Colon (tissue), 2 donors: ENCODE results near the gene SLC39A6.
"Not testable (repeated sequence)": the region's sequence is repeated elsewhere in the genome, so short reads cannot be mapped to it uniquely, and the experiment has no call there.

ENCODE experiments used
- FAIRE-seq: peaks from 2 replicates; lab custom pipeline; 2012; peaks lifted over from hg19 to GRCh38; lab: Jason Lieb, UNC
- donor health status: control.
- donor health status: control.

SLC39A6 gene

DNA sequence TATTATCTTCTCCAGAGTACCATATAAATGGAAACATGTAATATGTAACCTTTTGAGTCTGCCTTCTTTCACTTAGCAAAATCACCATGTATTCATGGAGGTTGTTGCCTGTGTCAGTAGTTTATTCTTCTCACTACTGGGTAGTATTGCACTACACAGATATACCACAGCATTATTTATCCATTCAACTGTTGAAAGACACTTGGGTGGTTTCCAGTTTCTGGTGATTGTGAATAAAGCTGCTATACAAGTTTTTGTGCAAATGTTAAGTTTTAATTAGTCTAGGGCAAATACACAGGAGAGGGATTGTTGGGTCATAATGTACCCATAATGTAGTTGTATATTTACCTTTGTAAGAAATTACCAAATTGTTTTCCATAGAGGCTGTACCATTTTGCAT is 32.2 kb downstream of the SLC39A6 start:
- FAIRE-seq = no peak

DNA sequence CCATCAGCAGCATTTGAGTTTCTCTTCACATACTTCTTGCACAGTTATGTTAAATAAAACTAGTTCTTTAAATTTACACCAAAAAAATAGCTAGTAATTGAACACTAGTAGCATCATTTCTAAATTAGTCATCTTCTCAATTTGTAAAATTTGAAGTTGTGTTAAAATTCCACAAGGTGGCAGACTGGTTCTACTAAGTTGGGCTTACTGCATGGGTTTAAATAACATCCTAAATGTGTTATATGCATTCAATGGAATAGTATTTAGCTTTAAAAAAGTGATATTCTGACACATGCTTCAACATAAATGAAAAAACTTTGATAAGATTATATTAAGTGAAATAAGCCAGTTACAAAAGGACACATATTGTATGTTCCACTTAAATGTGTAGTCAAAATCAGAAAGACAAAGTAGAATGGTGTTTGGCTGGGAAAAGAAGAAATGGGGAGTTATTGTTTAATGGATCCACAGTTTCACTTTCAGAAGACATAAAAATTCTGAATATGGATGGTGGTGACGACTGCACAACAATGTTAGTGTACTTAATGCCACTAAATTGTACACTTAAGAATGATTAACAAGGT is 33.1 kb downstream of the SLC39A6 start:
- FAIRE-seq = peak; percentile 65

DNA sequence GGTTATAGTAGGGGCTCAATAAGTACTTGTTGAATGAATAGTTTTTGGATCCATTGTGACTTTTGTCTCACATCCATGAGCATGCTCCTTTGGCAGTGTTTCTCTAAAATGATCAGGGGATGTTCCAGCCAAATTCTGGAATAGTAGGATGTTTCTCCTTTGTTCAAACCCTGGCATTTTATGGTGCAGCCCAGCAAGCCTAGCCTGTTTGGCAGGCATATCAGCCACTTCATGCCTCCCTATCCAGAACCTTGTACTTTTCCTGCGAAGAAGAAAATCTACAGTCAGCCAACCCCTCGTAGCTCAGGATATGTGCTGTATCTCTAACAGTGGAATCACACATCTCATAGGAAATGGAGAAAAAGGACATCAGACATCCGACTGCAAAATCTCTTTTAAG is 34.7 kb downstream of the SLC39A6 start:
- no peak for FAIRE-seq

DNA sequence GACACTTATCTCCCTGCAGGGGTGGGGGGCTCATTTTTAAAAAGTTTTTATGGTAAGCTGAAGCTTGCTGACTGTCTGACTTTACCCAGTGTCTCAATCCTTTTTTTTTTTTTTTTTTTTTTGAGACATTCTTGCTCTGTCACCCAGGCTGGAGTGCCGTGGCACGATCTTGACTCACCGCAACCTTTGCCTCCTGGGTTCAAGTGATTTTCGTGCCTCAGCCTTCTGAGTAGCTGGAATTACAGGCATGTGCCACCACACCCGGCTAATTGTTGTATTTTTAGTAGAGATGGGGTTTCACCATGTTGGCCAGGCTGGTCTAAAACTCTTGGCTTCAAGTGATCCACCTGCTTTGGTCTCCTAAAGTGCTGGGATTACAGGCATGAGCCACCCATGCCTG is 37.0 kb downstream of the SLC39A6 start:
- FAIRE-seq = not testable (repeated sequence)

DNA sequence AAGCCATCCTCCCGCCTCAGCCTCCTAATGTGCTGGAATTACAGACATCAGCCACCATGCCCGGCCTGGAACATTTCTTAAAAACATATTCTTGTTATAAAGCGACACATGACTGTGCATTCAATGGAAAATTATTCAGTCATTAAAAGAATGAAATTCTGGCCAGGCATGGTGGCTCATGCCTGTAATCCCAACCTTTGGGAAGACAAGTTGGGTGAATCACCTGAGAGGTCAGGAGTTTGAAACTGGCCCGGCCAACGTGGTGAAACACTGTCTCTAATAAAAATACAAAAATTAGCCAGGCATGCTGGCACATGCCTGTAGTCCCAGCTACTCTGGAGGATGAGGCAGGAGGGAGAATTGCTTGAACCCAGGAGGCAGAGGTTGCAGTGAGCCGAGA is 40.1 kb downstream of the SLC39A6 start:
- FAIRE-seq = no peak

DNA sequence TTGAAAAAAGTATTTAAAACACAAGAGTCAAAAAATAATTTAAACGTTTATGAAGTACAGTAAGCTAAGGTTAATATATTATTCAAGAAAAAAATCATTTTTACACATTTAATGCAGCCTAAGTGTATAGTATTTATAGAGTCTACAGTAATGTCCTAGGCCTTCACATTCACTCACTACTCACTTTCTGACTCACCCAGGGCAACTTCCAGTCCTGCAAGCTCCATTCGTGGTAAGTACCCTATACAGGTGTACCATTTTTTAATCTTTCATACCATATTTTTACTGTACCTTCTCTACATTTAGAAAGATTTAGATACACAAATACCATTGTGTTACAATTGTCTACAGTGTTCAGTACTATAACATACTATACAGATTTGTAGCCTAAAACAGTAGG is 40.9 kb downstream of the SLC39A6 start:
- no peak for FAIRE-seq

DNA sequence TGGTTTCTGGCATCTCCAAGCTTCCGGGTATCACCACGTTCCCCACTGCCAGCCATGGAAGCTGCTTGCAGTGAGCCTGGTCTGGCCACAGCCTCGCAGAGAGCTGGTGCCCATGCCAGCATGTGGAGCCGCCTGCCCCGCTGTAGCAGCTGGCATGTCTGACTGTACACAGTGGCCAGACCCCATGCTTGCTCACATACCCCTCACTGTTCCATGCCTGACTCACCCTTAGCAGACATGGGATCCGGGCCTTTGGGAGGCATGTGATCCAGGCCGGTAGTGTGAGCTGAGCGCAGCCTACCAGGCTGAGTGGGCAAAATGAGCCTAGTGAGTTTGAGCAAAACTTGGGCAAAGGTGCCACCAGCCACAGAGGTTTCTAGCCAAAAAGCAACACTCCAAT is 43.0 kb downstream of the SLC39A6 start:
- FAIRE-seq = no peak

DNA sequence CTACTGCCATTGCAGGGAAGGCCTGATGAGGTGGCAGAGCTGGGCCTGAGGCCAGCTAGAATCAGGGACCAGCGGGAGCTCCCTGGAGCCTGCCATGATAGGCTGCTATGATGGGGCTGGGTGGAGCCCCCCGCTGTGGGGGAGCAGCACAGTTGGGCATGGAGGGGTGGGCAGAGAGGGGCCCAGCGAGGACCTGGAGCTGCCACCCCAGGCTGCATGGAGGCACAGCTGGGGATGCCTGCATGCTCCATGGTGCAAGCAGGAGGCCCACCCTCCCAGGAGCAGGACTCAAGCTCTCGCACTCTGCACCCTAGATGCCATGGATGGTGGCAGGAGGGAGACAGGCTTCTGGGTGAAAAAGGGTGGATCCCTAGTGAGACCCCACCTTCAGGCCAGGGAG is 43.9 kb downstream of the SLC39A6 start:
- FAIRE-seq = no peak

DNA sequence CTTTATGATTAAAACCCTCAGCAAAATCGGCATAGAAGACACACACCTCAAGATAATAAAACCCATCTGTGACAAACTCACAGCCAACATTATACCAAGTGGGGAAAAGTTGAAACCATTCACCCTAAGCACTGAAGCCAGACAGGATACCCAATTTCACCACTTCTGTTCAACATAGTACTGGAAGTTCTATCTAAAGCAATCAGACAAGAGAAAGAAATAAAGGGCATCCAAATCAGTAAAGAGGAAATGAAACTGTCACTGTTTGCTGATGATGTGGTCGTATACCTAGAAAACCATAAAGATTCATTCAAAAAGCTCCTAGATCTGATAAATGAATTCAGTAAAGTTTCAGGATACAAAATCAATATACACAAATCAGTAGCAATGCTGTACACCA is 45.4 kb downstream of the SLC39A6 start:
- no peak for FAIRE-seq

DNA sequence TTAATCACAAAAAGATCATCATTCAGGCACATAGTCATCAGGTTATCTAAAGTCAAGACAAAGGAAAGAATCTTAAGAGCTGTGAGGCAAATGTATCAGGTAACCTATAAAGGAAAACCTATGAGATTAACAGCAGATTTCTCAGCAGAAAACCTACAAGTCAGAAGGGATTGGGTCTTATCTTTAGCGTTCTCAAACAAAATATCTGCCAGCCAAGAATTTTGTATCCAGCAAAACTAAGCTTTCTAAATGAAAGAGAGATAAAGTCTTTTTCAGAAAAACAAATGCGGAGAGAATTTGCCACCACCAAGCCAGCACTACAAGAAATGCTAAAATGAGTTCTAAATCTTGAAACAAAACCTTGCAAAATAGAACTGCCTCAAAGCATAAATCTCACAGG is 48.0 kb downstream of the SLC39A6 start:
- FAIRE-seq = not testable (repeated sequence)

DNA sequence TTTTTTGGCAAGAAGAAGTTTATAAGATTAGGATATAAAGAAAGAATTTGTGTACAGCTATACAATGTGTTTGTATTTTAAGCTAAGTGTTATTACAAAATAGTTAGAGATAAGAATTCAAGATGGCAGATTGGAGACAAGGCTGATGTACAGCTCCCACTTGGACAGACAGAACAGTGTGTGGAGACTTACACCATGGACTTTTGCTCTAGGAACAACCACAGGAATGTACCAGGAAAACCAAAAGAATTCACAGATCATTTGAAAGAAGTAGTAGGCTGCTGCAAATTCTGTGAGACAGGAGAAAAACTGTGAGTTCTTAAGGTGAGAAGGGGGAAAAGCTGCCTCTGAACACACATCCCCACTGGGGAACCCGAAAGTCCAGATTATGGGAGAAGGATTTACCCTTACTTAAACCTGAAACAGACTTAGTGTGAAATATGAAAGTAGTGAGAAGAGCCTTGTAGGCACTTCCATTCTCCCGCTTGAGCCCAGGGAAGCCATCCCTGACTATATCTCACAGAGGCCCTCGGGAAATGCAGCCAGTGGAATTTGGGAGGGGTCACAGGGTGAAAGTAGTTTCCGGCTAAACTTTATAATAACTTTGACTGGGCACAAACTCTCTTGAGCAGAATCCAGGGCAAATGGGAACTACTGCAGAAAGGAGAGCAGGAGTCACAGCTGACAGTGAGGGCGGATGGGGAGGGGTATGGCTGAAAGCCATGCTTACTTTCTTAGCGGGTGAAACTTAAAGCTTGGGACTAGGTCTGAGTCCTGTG is 50.2 kb downstream of the SLC39A6 start:
- FAIRE-seq = no peak

DNA sequence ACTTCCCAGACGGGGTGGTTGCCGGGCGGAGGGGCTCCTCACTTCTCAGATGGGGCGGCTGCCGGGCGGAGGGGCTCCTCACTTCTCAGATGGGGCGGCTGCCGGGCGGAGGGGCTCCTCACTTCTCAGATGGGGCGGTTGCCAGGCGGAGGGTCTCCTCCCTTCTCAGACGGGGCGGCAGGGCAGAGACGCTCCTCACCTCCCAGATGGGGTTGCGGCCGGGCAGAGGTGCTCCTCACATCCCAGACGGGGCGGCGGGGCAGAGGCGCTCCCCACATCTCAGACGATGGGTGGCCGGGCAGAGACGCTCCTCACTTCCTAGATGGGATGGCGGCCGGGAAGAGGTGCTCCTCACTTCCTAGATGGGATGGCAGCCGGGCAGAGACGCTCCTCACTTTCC is 51.4 kb downstream of the SLC39A6 start:
- not testable (repeated sequence) for FAIRE-seq

DNA sequence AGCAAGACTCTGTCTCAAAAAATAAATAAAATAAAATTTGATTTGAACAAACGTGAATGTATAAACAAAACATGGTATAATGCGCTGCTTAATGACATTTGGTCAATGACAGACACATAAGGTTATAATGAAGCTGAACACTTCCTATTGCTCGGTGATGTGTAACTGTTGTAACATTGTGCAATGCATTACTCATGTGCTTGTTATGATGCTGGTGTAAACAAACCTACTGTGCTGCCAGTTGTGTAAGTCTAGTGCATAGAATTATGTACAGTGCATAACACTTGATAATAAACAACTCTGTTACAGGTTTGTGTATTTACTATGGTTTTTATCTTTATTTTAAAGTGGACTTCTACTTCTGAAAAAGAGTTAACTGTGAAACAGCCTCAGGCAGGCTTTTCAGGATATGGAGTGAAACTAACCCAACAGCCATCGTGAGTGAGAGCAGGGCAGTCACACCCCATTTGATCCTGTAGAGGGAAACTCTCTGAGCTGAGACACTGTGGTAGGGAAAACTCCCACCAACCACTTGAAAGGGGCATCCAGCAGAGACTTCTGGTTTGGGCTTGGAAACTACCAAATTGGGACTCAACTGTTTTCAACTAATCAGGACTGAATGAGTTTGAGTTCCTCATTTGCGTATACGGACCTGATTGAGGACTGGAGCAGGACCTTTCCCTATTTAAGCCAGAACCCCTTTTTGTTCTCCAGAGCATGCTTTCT is 53.1 kb downstream of the SLC39A6 start:
- no peak for FAIRE-seq

DNA sequence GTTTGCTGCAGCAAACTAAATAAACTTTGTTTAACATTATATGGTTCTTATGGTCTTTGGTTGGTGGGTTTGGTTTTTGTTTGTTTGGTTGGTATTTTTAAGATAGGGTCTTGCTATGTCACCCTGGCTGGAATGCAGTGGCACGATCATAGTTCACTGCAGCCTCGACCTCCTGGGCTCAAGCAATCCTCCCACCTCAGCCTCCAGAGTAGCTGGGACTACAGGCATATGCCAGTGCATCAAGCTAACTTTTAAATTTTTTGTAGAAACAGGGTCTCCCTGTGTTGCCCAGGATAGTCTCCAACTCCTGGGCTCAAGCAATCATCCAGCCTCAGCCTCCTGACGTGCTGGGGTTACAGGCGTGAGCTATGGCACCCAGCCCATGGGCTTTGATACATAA is 54.7 kb downstream of the SLC39A6 start:
- FAIRE-seq = no peak

DNA sequence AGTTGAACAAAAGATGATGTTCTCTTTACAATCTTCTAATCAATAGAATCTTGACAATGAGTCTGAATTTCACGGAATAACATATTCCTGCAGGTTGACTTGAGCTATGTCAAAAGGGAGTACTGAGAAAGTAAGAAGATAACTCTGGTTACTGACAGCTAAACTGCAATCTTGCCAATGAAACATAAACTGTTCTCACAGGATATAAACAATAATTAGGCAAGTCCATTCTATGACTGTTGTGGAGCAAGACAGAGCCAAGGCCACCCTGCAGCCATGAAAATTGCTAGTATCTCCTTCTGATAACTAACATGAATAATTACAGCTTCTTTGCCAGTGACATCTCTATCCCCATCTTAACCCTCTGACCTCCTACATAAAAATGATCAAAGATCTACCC is 55.5 kb downstream of the SLC39A6 start:
- FAIRE-seq = no peak

DNA sequence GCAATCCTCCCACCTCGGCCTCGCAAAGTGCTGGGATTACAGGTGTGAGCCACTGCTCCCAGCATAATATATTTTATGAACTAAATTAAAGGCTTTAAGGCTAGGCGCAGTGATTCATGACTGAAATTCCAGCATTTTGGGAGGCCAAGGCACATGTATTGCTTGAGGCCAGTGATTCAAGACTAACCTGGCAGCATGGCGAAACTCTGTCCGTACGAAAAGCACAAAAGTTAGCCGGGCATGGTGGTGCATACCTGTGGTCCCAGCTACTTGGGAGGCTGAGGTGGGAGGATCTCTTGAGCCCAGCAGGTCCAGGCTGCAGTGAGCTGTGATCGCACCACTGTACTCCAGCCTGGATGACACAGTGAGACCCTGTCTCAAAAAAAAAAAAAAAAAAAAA is 56.7 kb downstream of the SLC39A6 start:
- FAIRE-seq = not testable (repeated sequence)

DNA sequence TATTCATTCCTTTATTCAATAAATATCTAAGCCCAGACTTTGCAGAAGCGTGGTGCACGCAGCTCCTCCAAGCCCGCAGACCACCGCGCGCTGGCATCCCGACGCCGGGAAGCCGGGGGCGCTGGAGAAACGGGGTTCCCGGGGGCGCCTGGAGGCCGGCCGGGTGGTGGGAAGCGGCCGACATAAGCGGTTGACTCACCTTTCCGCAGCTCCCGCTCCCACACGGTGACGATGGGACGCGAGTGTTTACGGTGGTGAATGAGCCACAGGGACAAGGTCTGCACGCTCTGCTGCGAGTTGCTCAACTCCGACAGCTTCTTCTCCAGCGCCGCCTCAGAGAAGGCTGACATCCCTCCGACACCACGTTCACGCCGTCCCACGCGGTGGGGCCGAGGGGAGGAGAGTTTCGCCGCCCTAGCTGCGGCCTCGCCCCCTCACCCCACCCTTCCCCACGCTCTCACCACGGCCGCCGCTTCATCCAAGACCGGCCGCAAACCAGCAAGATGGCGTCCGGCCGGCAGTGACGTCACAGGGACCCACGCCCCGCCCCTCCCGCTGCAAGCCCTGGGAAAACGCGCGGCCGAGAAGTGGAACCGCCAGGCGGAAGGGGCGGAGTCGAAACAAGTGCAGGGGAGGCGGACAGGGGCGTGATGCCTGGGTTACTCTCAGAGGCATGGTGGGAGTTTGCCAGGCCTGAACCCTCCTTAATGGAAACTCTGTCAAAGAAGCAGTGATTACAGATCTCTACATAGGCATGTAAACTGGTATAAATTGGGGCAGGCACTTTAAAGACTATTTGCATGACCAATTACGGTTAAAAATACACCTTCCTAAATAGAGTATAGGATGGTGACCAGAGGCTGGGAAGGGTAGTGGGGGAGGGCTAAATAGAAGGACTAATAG is 61.8 kb downstream of the SLC39A6 start, which contains the start of gene RPRD1A:
Gene RPRD1A, minus strand, starts transcription at position 505 of the 903 bp plus-strand sequence. Its CDS starts 155 bp downstream, at position 350.
- FAIRE-seq = no peak

DNA sequence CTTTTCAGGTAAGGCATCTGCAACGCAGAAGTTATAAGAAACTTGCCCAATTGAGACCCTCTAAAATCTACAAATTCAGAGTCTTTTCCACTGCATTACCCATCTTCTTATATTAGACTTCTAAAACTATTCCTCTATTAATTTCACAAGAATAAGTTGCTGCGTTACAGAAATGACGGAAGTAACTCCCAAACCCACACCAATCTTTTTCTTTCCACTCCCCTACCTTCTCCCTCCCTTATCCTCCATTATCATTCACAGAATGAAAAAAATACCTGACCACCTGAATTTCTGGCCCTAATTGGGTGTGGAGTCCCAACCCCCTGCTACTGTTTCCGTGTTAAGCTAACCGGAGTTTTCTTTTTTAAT is 62.5 kb downstream of the SLC39A6 start:
- no peak for FAIRE-seq

DNA sequence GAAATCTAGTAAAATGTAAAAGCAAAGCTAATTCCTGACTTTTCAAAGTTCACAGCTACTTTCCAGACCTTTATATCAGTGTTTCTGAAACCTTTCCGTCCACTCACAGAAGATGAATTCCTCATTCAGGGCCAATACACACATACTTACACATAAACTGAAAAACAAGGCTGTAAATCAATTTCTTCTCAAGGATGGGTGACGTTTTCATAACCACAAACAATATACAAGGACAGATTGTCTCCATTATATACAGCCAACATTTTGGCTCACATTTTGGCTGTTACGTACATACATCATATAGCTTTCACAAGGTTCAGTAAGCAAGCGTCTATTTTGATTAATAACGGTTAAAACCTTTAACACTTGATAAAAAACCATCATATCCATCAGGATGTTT is 63.1 kb downstream of the SLC39A6 start:
- no peak for FAIRE-seq

DNA sequence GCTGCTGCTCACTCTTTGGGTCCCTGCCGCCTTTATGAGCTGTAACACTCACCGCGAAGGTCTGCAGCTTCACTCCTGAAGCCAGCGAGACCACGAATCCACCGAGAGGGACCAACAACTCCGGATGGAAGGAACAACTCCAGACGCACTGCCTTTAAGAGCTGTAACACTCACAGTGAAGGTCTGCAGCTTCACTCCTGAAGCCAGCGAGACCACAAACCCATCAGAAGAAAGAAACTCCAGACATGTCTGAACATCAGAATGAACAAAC is 64.4 kb downstream of the SLC39A6 start:
- FAIRE-seq = not testable (repeated sequence)

DNA sequence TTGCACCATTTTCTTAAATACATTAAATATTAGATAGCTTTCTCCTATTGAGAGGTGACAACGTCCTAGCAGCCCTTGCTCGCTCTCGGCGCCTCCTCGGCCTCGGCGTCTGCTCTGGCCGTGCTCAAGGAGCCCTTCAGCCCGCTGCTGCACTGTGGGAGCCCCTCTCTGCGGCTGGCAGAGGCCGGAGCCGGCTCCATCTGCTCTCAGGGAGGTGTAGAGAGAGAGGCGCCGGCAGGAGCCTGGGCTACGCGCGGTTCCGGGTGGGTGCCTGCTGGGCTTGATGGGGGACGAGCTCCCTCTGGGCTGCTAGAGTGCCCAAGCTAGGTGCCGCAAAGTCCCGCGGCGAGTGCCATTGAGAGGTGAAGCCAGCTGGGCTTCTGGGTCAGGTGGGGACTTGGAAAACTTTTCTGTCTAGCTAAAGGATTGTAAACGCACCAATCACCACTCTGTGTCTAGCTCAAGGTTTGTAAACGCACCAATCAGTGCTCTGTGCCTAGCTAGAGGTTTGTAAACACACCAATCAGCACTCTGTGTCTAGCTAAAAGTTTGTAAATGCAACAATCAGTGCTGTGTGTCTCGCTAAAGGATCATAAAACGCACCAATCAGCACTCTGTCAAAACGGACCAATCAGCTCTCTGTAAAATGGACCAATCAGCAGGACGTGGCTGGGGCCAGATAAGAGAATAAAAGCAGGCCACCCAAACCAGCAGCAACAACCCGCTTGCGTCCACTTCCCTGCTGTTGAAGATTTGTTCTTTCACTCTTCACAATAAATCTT is 64.9 kb downstream of the SLC39A6 start:
- FAIRE-seq = no peak

DNA sequence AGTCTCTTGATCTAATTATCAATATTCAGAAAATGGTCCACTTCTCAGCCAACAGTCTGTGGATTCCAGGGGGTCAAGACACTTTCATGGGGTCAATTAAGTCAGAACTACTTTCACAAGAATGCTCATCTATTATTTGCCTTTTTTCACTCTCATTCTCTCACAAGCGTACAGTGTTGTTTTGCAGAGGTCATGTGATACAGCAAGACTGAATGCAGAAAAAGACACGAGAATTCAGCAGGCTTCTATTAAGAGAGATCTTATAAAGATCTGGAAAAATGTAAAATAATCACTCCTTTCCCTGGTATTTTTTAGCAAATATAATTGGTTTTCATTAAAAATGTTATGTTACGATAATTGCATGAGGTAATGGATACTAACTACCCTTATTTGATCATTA is 70.5 kb downstream of the SLC39A6 start:
- no peak for FAIRE-seq
